Ishikawa (cell line): ENCODE results near the gene ZBTB7C.

Experiments
- CEBPB ChIP-seq: IDR thresholded peaks from 2 replicates; pipeline ENCODE4 v1.6.1; 2012
- CREB1 ChIP-seq: IDR thresholded peaks from 2 replicates; pipeline ENCODE4 v1.6.1; 2012; ENCODE audit warnings: low read depth
- EGR1 ChIP-seq: IDR thresholded peaks from 2 replicates; pipeline ENCODE4 v1.6.1; 2012
- FOXM1 ChIP-seq: IDR thresholded peaks from 2 replicates; pipeline ENCODE4 v1.6.1; 2012; ENCODE audit warnings: low read depth, borderline replicate concordance
- MAX ChIP-seq: IDR thresholded peaks from 2 replicates; pipeline ENCODE4 v1.6.1; 2012
- NFIC ChIP-seq: IDR thresholded peaks from 2 replicates; pipeline ENCODE4 v1.6.1; 2012
- RAD21 ChIP-seq: IDR thresholded peaks from 2 replicates; pipeline ENCODE4 v1.6.1; 2012; ENCODE audit warnings: low read depth
- REST ChIP-seq: IDR thresholded peaks from 2 replicates; pipeline ENCODE4 v1.6.1; 2012; ENCODE audit warnings: low read depth, mild to moderate bottlenecking
- TAF1 ChIP-seq: IDR thresholded peaks from 2 replicates; pipeline ENCODE4 v1.6.1; 2012; ENCODE audit warnings: low read depth, mild to moderate bottlenecking
- TCF12 ChIP-seq: IDR thresholded peaks from 2 replicates; pipeline ENCODE4 v1.6.1; 2012; ENCODE audit warnings: low read depth
- TEAD4 ChIP-seq: IDR thresholded peaks from 2 replicates; pipeline ENCODE4 v1.6.1; 2012
- USF1 ChIP-seq: IDR thresholded peaks from 2 replicates; pipeline ENCODE4 v1.6.1; 2012
- YY1 ChIP-seq: IDR thresholded peaks from 2 replicates; pipeline ENCODE4 v1.6.1; 2012; ENCODE audit warnings: low read depth
- ZBTB7A ChIP-seq: IDR thresholded peaks from 2 replicates; pipeline ENCODE4 v1.6.1; 2012; ENCODE audit warnings: low read depth

Gene ZBTB7C

GRCh38 chr18:48371854-48372602 lies 37.2 kb downstream of the ZBTB7C start:
- TF ChIP-seq EGR1 (no peak), CEBPB (no peak), TEAD4 (no peak), USF1 (peak; percentile 73), MAX (no peak), REST (no peak)

- TF ChIP-seq MAX: no peak
- no peak for TF ChIP-seq TEAD4
- TF ChIP-seq NFIC: no peak
- no peak for TF ChIP-seq CREB1
- no peak for TF ChIP-seq YY1
- no peak for TF ChIP-seq USF1
- TF ChIP-seq RAD21: no peak
Measured at GRCh38 chr18:48367557-48367956, 41.6 kb downstream of the ZBTB7C start.

- TF ChIP-seq REST: no peak
- no peak for TF ChIP-seq TCF12
- no peak for TF ChIP-seq MAX
- TF ChIP-seq YY1: no peak
- no peak for TF ChIP-seq ZBTB7A
- no peak for TF ChIP-seq FOXM1
- no peak for TF ChIP-seq TEAD4
- no peak for TF ChIP-seq TAF1
- no peak for TF ChIP-seq EGR1
- no peak for TF ChIP-seq RAD21
- no peak for TF ChIP-seq USF1
Measured at GRCh38 chr18:48365965-48366364, 43.2 kb downstream of the ZBTB7C start.

- TF ChIP-seq TEAD4 (no peak), ZBTB7A (no peak), CREB1 (no peak), REST (no peak)
Measured at GRCh38 chr18:48364146-48364545, 45.0 kb downstream of the ZBTB7C start.

GRCh38 chr18:48363175-48363574 lies 46.0 kb downstream of the ZBTB7C start:
- TF ChIP-seq TAF1 (no peak), MAX (no peak), YY1 (no peak), CREB1 (no peak), USF1 (no peak), ZBTB7A (no peak), NFIC (no peak), REST (no peak), TEAD4 (no peak)
